GM23338 (cell line): ENCODE measurements around the gene TBC1D10B.

Source experiments
- CREB1 ChIP-seq: fragments of 250-450 bp; sonication (Bioruptor Pico); IDR thresholded peaks from 2 replicates; pipeline ENCODE4 v1.5.0; 2020; ENCODE audit warnings: low read depth, mild to moderate bottlenecking, moderate library complexity
- CTCF ChIP-seq, 2 experiments: fragments of 200-600 bp in 1 of 2; sonication (generic) in 1 of 2; conservative IDR thresholded peaks; 2 replicates each; pipeline versions ENCODE4 v1.5.1 to v1.6.1; 2016 to 2017; ENCODE audit warnings: antibody characterized with exemption in 2 of 2, low read depth in 2 of 2, mild to moderate bottlenecking in 2 of 2, moderate library complexity in 1 of 2
- ETS1 ChIP-seq: IDR thresholded peaks from 2 replicates; pipeline ENCODE4 v1.6.1; 2016; ENCODE audit warnings: antibody characterized with exemption
- EZH2 ChIP-seq: fragments of 200-600 bp; sonication (generic); IDR thresholded peaks from one replicate; pipeline ENCODE4 v1.8.0; 2017; ENCODE audit warnings: antibody characterized with exemption, mild to moderate bottlenecking, low read depth; ENCODE audit not compliant: unreplicated experiment
- EZH2phosphoT487 ChIP-seq: fragments of 200-600 bp; sonication (generic); IDR thresholded peaks from one replicate; pipeline ENCODE4 v1.8.1; 2018; ENCODE audit warnings: antibody characterized with exemption; ENCODE audit not compliant: unreplicated experiment
- JUNB ChIP-seq: IDR thresholded peaks from one replicate; pipeline ENCODE4 v1.6.1; 2016; ENCODE audit warnings: antibody characterized with exemption; ENCODE audit not compliant: unreplicated experiment
- POLR2AphosphoS5 ChIP-seq: IDR thresholded peaks from 2 replicates; pipeline ENCODE4 v1.6.1; 2016; ENCODE audit warnings: antibody characterized with exemption, low read depth
- REST ChIP-seq: IDR thresholded peaks from one replicate; pipeline ENCODE4 v1.6.1; 2018; ENCODE audit warnings: antibody characterized with exemption; ENCODE audit not compliant: unreplicated experiment
- STAT1 ChIP-seq: IDR thresholded peaks from one replicate; pipeline ENCODE4 v1.6.1; 2016; ENCODE audit warnings: antibody characterized with exemption; ENCODE audit not compliant: unreplicated experiment
- ZNF114 ChIP-seq: fragments of 250-450 bp; sonication (Bioruptor Pico); IDR thresholded peaks from 2 replicates; pipeline ENCODE4 v1.5.0; 2020; ENCODE audit warnings: mild to moderate bottlenecking, moderate library complexity
- ZNF331 ChIP-seq: fragments of 250-450 bp; sonication (Bioruptor Pico); IDR thresholded peaks from 2 replicates; pipeline ENCODE4 v1.5.0; 2020; ENCODE audit warnings: low read depth, mild to moderate bottlenecking, moderate library complexity
- ZNF462 ChIP-seq: fragments of 250-450 bp; sonication (Bioruptor Pico); IDR thresholded peaks from 2 replicates; pipeline ENCODE4 v1.5.0; 2020; ENCODE audit warnings: mild to moderate bottlenecking, moderate library complexity

GRCh38 chr16:30375864-30376263 lies 5.6 kb upstream of the TBC1D10B start:
- no peak for TF ChIP-seq JUNB
- TF ChIP-seq CTCF (conservative IDR thresholded peaks at IDR 0.05; ENCODE audit: low read depth in 2 of 2): no peak
- no peak for TF ChIP-seq EZH2phosphoT487
- TF ChIP-seq REST: no peak
- TF ChIP-seq POLR2AphosphoS5: no peak
- TF ChIP-seq EZH2: no peak
- no peak for TF ChIP-seq ZNF331 (CRISPR knock-in tag)
- no peak for TF ChIP-seq ZNF462
- no peak for TF ChIP-seq ZNF114
- no peak for TF ChIP-seq CREB1 (CRISPR knock-in tag)
- no peak for TF ChIP-seq STAT1
- TF ChIP-seq ETS1: no peak
